ENCODE results near the gene FBLN5. TPM values are rescaled to one million over a fixed set of nuclear protein-coding genes. Genes with fewer than 3 reads are reported as not detected.

The FBLN5 gene
- total RNA-seq, 1 experiment from 2014 or later, result 1.0 TPM

DNA sequence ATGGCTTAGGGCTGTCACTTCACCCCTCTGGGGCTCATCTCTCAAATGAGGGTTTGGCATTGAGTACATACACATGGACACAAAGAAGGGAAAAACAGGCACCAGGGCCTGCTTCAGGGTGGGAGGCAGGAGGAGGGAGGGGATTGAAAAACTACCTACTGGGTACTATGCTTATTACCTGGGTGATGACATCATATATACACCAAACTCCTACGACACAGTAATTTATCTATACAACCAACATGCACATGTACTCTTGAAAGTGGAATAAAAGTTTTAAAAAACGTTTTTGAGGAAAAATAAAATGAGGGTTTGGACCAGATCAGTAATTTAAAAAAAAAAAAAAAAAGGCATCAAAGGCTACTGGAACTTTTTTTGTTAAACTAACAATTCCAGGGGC is 76.6 kb downstream of the FBLN5 start:
- H2AFZ ChIP-seq (ENCODE audit: low read length), result no peak overlapping the region
- H2AK5ac ChIP-seq (ENCODE audit: insufficient read length, low read length), result no peak overlapping the region
- no peak overlapping the region for H2BK5ac ChIP-seq (ENCODE audit: insufficient read length, low read length)
- H4K8ac ChIP-seq (replicated peaks; ENCODE audit: insufficient read length, low read depth, low read length), result no peak overlapping the region
- no peak overlapping the region for H3K4me2 ChIP-seq (ENCODE audit: insufficient read depth, insufficient read length, low read length)
- H4K20me1 ChIP-seq (ENCODE audit: control insufficient read depth, insufficient read depth, insufficient read length), result no peaks in the 10 kb centered on the region
- DNase-seq, result no peak
- peaks cover 10 to 11% of the 10 kb centered on the region in 2 experiments; a peak in 4 of 5 replicates for H3K9me3 Mint-ChIP-seq
- no peak overlapping the region for H3K27ac ChIP-seq (ENCODE audit: insufficient read length, low read depth, low read length)
- H4K5ac ChIP-seq (ENCODE audit: insufficient read length, low read depth, low read length), result no peak overlapping the region
- H3K23ac ChIP-seq (ENCODE audit: insufficient read length, low read depth, low read length), result no peak overlapping the region
- peaks cover 17 to 26% of the 10 kb centered on the region in 2 experiments for H3K4me1 Mint-ChIP-seq
- no CpG with 5 or more reads among the region's 2 CpGs for WGBS (ENCODE audit: extremely low coverage, insufficient read length, low lambda C conversion rate)
- H3K27me3 Mint-ChIP-seq (ENCODE audit: low read depth), result peaks cover 6% of the 10 kb centered on the region
- no peaks in the 10 kb centered on the region for H3K9me3 ChIP-seq (ENCODE audit: control insufficient read depth, low read depth, low read length)
- no peaks in the 10 kb centered on the region for H3K23me2 ChIP-seq (ENCODE audit: insufficient read length, low read depth, low read length, poor library complexity, severe bottlenecking)
- H3T11ph ChIP-seq (ENCODE audit: low read length), result no peak overlapping the region
- no peaks in the 10 kb centered on the region for H3K79me1 ChIP-seq (ENCODE audit: insufficient read depth, low read depth, low read length, poor library complexity, severe bottlenecking)
- H3K4me1 ChIP-seq (ENCODE audit: insufficient read depth, low read length), result no peaks in the 10 kb centered on the region
- no peaks in the 10 kb centered on the region for H3K27me3 ChIP-seq (ENCODE audit: insufficient read depth, low read length)
- H3K18ac ChIP-seq (ENCODE audit: insufficient read length, low read depth, low read length), result no peak overlapping the region
- no peak overlapping the region for H4K91ac ChIP-seq (ENCODE audit: insufficient read length, low read depth, low read length)
- H3K14ac ChIP-seq (ENCODE audit: insufficient read depth, low read length), result no peak overlapping the region
- TF ChIP-seq, protein P1, sequence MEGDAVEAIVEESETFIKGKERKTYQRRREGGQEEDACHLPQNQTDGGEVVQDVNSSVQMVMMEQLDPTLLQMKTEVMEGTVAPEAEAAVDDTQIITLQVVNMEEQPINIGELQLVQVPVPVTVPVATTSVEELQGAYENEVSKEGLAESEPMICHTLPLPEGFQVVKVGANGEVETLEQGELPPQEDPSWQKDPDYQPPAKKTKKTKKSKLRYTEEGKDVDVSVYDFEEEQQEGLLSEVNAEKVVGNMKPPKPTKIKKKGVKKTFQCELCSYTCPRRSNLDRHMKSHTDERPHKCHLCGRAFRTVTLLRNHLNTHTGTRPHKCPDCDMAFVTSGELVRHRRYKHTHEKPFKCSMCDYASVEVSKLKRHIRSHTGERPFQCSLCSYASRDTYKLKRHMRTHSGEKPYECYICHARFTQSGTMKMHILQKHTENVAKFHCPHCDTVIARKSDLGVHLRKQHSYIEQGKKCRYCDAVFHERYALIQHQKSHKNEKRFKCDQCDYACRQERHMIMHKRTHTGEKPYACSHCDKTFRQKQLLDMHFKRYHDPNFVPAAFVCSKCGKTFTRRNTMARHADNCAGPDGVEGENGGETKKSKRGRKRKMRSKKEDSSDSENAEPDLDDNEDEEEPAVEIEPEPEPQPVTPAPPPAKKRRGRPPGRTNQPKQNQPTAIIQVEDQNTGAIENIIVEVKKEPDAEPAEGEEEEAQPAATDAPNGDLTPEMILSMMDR (conservative IDR thresholded peaks at IDR 0.05), result no peak
- H3K79me2 ChIP-seq (ENCODE audit: insufficient read depth, low read length), result no peaks in the 10 kb centered on the region
- no peak overlapping the region for H3K56ac ChIP-seq (ENCODE audit: insufficient read length, low read depth, low read length)
- H2BK20ac ChIP-seq (ENCODE audit: low read depth, low read length, poor library complexity, severe bottlenecking), result no peak overlapping the region
- no peak overlapping the region for H2BK12ac ChIP-seq (ENCODE audit: insufficient read length, low read depth, low read length)
- no peak overlapping the region for H3K4me3 Mint-ChIP-seq
- no peak overlapping the region for H3K4ac ChIP-seq (ENCODE audit: low read depth, low read length)
- H2BK15ac ChIP-seq (ENCODE audit: low read depth, low read length), result no peak overlapping the region
- no peak overlapping the region for H3K27ac Mint-ChIP-seq
- peaks cover 0 to 4% (median 0%) of the 10 kb centered on the region in 3 experiments; a peak in 1 of 7 replicates for H3K36me3 Mint-ChIP-seq (ENCODE audit: insufficient read depth in 1 of 3, low read depth in 3 of 3)
- no peak overlapping the region for H3K9ac ChIP-seq (ENCODE audit: extremely low read depth, insufficient read length, low read length)
- no peak overlapping the region for H2BK120ac ChIP-seq (ENCODE audit: low read depth, low read length, poor library complexity, severe bottlenecking)

All from H9 (cell line).